Stomach (tissue), 9 donors: ENCODE measurements around the gene PHOSPHO1. TPM values are rescaled to one million over a fixed set of nuclear protein-coding genes. Genes with fewer than 3 reads are reported as not detected.

Experiments
- DNase-seq, 2 donors: peaks; one replicate each; pipeline versions ENCODE4 v3.0.0 to v3.0.0-alpha.2; 2013 to 2019
- H3K27ac ChIP-seq, 5 donors: fragments of 200-600 bp in 4 of 5; sonication (generic) in 4 of 5; one replicate each; pipeline ENCODE4 v1.5.1; 2013 to 2019; ENCODE audit warnings: mild to moderate bottlenecking in 1 of 5, moderate library complexity in 1 of 5
- H3K27me3 ChIP-seq, 3 donors: fragments of 200-600 bp; sonication (generic); one replicate each; pipeline ENCODE4 v1.5.1; 2017 to 2019; ENCODE audit warnings: mixed run types in 1 of 3
- H3K36me3 ChIP-seq, 4 donors: fragments of 200-600 bp; sonication (generic); 1 replicate in 3 of 4; 2 replicates in 1 of 4; pipeline ENCODE4 v1.5.1; 2016 to 2019
- H3K4me1 ChIP-seq, 4 donors: fragments of 200-600 bp; sonication (generic); one replicate each; pipeline ENCODE4 v1.5.1; 2016 to 2019
- H3K4me3 ChIP-seq, 4 donors: fragments of 200-600 bp; sonication (generic) in 3 of 4; one replicate each; pipeline ENCODE4 v1.5.1; 2016 to 2019; ENCODE audit warnings: mild to moderate bottlenecking in 1 of 4
- H3K9me3 ChIP-seq, 4 donors: fragments of 200-600 bp; sonication (generic); one replicate each; pipeline ENCODE4 v1.5.1; 2016 to 2019
- EP300 ChIP-seq: sonication (generic); formaldehyde crosslinking; IDR thresholded peaks from one replicate; pipeline ENCODE4 v1.6.1; 2017; ENCODE audit warnings: antibody characterized with exemption
- POLR2A ChIP-seq, 4 donors: fragments of 450-650 bp; IDR thresholded peaks; one replicate each; pipeline ENCODE4 v1.6.1; 2016; ENCODE audit warnings: antibody characterized with exemption in 4 of 4, control low read depth in 2 of 4, mild to moderate bottlenecking in 1 of 4, moderate library complexity in 1 of 4
- POLR2AphosphoS5 ChIP-seq, 3 donors: sonication (generic); formaldehyde crosslinking; IDR thresholded peaks; one replicate each; pipeline ENCODE4 v1.6.1; 2016; ENCODE audit warnings: antibody characterized with exemption in 3 of 3
- WGBS, 5 donors: extraction: QIAGEN DNeasy Blood & Tissue Kit in 3 of 5; methylation state at CpG; one replicate each; pipeline versions ENCODE4 v1.1.5 to v1.1.7; 2013 to 2018; 5-methylcytosine and 5-hydroxymethylcytosine counted together
- intact Hi-C: fragments of 100-400 bp; cut with DNase I; formaldehyde crosslinking; loops from one replicate; pipeline ENCODE4 v1.15.1; 2023; ENCODE audit warnings: low total_unique reads
- polyA plus RNA-seq, 3 donors: library from polyadenylated mRNA; stranded (reverse); fragments of 200-250 nt; gene quantifications; one replicate each; pipeline ENCODE4 v1.2.3, GENCODE V29; 2013
- total RNA-seq, 5 donors: library from RNA; depleted of rRNA; stranded (reverse); fragments of >200 nt; gene quantifications; one replicate each; pipeline versions ENCODE4 v1.1.0 to v1.2.3, GENCODE V29; 2014 to 2016
- TF ChIP-seq, protein P1 (sequence below), 7 experiments: fragments of 450-650 bp in 4 of 7; fragments of 200-600 bp in 3 of 7; sonication (generic) in 3 of 7; IDR thresholded peaks; one replicate each; pipeline ENCODE4 v1.5.1; 2016 to 2019; ENCODE audit warnings: antibody characterized with exemption in 7 of 7, control low read depth in 2 of 7, mild to moderate bottlenecking in 1 of 7
- donor health status: healthy with polysubstance abuse.
- donor health status: Bipolar disorder and iron deficiency.
- donor health status: healthy.

The PHOSPHO1 gene
- total and polyA plus RNA-seq, 8 donors = 0.35 to 7.7 (median 1.7) TPM; not detected in 5

DNA sequence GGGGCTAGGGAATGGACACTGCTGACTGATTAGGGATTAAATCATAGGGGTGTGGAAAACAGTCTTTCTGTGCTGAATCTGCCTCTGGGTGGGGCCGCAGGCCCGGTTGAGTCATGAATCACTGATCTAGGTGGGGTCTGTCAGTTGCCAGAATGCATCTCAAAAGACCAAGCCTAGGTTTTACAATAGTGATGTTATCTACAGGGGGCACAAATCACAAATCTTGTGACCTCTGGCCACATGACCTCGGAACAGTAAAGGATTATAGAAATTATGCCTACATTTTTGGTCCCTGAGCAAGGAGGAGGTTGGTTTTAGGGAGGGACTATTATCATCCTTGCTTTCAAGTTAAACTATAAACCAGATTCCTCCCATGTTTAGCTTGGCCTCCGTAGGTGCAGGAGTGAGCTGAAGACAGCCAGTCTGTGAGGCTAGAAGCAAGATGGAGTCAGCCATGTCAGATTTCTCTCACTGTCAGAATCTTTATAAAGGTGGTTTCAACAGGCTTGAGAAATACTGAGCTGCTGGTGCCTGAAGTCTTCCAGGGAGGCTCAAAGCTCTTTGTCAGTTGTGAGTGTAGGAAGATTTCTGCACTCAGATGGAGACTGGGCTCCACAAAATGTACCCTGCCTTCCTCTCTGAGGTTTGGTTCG lies 33.1 kb downstream of the PHOSPHO1 start:
- no peak overlapping the region for H3K27ac ChIP-seq
- H3K4me3 ChIP-seq = no peak overlapping the region
- DNase-seq = no peak
- H3K9me3 ChIP-seq = no peaks in the 10 kb centered on the region
- H3K27me3 ChIP-seq = no peaks in the 10 kb centered on the region
- 36 to 50% (median 43%) methylated on average over 5 of the region's 5 CpGs for WGBS, 5 donors
- H3K36me3 ChIP-seq = no peaks in the 10 kb centered on the region
- intact Hi-C loops = no loop called here
- peaks cover 0 to 13% (median 10%) of the 10 kb centered on the region in 4 donors for H3K4me1 ChIP-seq
- TF ChIP-seq POLR2A (IDR thresholded peaks at IDR 0.05) (no peak), EP300 (no peak), POLR2AphosphoS5 (IDR thresholded peaks at IDR 0.05) (no peak)
- TF ChIP-seq, protein P1, sequence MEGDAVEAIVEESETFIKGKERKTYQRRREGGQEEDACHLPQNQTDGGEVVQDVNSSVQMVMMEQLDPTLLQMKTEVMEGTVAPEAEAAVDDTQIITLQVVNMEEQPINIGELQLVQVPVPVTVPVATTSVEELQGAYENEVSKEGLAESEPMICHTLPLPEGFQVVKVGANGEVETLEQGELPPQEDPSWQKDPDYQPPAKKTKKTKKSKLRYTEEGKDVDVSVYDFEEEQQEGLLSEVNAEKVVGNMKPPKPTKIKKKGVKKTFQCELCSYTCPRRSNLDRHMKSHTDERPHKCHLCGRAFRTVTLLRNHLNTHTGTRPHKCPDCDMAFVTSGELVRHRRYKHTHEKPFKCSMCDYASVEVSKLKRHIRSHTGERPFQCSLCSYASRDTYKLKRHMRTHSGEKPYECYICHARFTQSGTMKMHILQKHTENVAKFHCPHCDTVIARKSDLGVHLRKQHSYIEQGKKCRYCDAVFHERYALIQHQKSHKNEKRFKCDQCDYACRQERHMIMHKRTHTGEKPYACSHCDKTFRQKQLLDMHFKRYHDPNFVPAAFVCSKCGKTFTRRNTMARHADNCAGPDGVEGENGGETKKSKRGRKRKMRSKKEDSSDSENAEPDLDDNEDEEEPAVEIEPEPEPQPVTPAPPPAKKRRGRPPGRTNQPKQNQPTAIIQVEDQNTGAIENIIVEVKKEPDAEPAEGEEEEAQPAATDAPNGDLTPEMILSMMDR (IDR thresholded peaks at IDR 0.05) = no peak

DNA sequence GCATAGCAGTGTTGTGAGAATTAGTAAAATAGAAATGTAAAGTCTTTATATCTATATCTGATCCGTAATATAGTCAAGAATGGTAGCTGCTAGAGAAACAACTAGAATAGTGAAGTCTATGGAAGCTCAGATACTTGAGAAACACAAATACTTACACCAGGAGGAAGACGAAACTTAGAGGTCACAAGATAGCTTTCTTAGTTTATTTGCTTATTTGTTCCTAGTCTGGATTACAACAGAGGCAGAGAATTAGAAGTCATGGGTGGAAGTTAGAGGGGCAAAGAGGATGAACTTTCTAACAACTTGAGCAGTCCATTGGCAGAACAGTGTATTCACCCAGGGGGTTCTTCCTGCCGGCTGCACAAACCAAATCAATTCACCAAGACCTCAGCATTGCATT lies 34.1 kb downstream of the PHOSPHO1 start:
- peaks cover 0 to 16% (median 14%) of the 10 kb centered on the region in 4 donors for H3K4me1 ChIP-seq
- no peaks in the 10 kb centered on the region for H3K36me3 ChIP-seq
- H3K27me3 ChIP-seq = no peaks in the 10 kb centered on the region
- intact Hi-C loops = no loop called here
- 71 to 78% (median 73%) methylated on average over 3 of the region's 3 CpGs for WGBS, 5 donors
- H3K4me3 ChIP-seq = no peak overlapping the region
- H3K9me3 ChIP-seq = no peaks in the 10 kb centered on the region
- no peak for DNase-seq
- no peak overlapping the region for H3K27ac ChIP-seq
- TF ChIP-seq EP300 (no peak), POLR2A (IDR thresholded peaks at IDR 0.05) (no peak), POLR2AphosphoS5 (IDR thresholded peaks at IDR 0.05) (no peak)
- TF ChIP-seq, protein P1 (IDR thresholded peaks at IDR 0.05) = no peak

DNA sequence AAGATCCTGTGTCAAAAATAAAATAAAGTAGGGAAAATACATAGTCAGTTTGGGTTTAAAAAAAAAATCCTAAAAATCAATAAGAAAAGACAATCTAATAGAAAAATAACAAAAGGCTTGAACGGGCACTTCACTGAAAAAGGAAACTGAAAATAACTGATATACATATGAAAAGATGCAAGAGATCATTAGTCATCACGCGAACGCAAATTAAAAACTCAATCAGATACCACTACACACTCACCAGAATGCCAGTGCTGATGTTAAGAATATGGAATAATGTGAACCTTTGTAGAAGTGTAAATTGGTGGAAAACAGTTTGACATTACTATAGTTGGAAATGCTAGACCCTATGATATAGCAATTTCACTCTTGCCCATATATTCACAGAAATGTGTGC lies 34.8 kb downstream of the PHOSPHO1 start:
- Histone ChIP-seq H3K4me1 (peaks cover 0 to 20% (median 17%) of the 10 kb centered on the region in 4 donors), H3K27me3 (no peaks in the 10 kb centered on the region), H3K27ac (no peak overlapping the region), H3K9me3 (no peaks in the 10 kb centered on the region), H3K36me3 (no peaks in the 10 kb centered on the region), H3K4me3 (no peak overlapping the region)
- intact Hi-C loops = no loop called here
- 60 to 76% (median 65%) methylated on average over 4 of the region's 4 CpGs for WGBS, 5 donors
- TF ChIP-seq POLR2AphosphoS5 (IDR thresholded peaks at IDR 0.05) (no peak), EP300 (no peak), POLR2A (IDR thresholded peaks at IDR 0.05) (no peak)
- TF ChIP-seq, protein P1 (IDR thresholded peaks at IDR 0.05) = no peak
- no peak for DNase-seq

DNA sequence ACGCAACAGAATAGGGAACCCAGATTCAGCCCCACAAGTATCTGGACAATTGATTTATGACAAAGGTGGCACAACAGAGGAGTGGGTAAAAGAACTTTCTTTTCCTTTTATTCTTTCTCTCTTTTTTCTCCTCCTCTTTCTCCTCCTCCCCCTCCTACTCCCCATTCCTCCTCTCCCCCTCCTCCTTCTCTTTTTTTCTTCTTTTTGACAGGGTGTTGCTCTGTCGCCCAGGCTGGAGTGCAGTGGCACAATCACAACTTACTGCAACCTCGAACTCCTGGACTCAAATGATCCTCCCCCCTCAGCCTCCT lies 36.3 kb downstream of the PHOSPHO1 start:
- H3K9me3 ChIP-seq = no peaks in the 10 kb centered on the region
- TF ChIP-seq, protein P1 (IDR thresholded peaks at IDR 0.05) = no peak
- TF ChIP-seq POLR2AphosphoS5 (IDR thresholded peaks at IDR 0.05) = no peak
- no peak for TF ChIP-seq POLR2A (IDR thresholded peaks at IDR 0.05)
- no peak for TF ChIP-seq EP300
- DNase-seq = no peak
- H3K4me1 ChIP-seq = peaks cover 0 to 21% (median 17%) of the 10 kb centered on the region in 4 donors
- 62 to 75% (median 70%) methylated on average over 3 of the region's 3 CpGs for WGBS, 5 donors
- peak overlapping the region in 2 of 4 donors; percentile 77 to 83 for H3K4me3 ChIP-seq
- peak overlapping the region in 3 of 5 donors; percentile 97 to 98 (median 97) for H3K27ac ChIP-seq
- H3K27me3 ChIP-seq = no peaks in the 10 kb centered on the region
- intact Hi-C loops = no loop called here
- H3K36me3 ChIP-seq = no peaks in the 10 kb centered on the region
